HG02970 (cell line): ENCODE measurements around the gene THAP4.
"Not testable (repeated sequence)": the region's sequence is repeated elsewhere in the genome, so short reads cannot be mapped to it uniquely, and the experiment has no call there.

Experiments
- ATAC-seq: cut with Tn5 transposase; IDR thresholded peaks from one replicate; pipeline ENCODE4 v1.9.1; 2021; ENCODE audit warnings: mild to moderate bottlenecking, moderate library complexity, moderate number of reproducible peaks; ENCODE audit not compliant: unreplicated experiment, low FRiP score

Gene THAP4

DNA sequence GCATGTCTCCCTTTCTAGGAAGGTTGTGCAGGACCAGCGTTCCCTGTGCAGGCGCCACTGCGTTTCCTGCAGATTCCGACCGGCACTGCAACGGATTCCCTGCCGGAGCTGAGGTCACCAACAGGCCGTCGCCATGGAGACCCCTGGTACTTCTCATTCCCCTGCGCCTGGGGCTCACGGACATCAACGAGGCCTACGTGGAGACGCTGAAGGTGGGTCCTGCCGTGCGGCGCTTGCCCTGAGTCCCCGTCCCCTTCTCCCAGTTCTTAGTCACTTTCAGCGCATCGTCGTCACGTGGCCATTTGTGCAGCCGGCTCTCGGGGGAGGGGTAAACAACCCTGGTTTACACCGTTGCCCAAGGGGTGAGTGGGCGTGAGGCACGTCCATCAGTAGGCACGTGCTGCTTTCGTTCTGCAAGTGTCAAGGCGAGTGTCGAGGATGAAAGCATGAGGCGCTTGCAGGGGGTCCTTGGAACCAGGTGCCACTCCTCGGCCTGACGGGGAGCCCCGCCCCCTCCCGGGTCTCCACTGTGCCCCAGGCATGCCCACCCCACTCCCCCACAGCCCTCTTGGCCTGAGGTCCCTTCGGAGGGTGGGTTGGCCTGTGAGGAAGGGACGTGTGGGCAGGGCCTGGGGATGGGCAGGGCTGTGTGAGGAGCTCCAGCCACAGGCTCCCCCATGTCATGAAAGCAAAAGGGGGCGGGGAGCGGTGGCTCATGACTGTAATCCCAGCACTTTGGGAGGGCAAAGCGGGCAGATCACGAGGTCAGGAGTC is 29.9 kb upstream of the THAP4 start:
- ATAC-seq, result no peak

- ATAC-seq, result no peak
These were observed 28.9 kb upstream of the THAP4 start for GRCh38 chr2:241665731-241666440.

DNA sequence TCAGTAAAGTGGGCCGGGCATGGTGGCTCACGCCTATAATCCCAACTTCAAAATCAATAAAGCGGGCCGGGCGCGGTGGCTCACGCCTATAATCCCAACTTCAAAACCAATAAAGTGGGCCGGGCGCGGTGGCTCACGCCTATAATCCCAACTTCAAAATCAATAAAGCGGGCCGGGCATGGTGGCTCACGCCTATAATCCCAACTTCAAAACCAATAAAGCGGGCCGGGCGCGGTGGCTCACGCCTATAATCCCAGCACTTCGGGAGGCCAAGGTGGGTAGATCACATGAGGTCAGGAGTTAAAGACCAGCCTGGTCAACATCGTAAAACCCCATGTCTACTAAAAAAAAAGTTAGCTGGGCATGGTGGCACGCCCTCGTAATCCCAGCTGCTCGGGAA is 25.8 kb upstream of the THAP4 start:
- ATAC-seq, result not testable (repeated sequence)

DNA sequence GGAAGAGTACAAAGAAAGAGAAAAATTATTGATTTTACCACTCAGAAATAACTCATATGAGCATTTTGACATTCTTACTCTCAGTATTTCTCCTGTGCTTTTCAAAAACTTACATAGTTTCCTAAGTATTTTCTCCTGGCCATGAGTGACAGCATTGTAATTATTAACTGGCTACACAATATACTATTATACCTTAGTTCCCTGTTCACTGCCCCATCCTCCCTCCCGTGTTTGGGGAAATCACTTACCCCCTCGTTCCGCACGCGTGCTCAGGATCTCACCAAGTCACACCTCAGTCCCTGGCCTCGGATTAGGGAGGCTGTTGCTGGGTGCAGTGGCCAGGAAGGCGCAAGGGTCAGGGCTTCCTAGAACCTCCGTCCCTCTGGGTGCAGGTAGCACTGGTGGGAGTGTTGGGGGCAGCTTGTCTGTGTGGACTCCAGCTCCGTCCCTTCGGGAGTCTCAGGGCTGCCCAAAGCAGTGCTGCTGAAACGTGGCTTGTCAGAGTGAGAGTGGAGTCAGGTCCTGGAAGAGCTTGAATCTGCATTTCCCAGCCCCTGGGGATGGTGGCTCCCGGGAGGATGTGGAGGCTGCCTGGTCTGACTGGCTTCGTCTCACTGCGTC is 23.7 kb upstream of the THAP4 start:
- no peak for ATAC-seq

DNA sequence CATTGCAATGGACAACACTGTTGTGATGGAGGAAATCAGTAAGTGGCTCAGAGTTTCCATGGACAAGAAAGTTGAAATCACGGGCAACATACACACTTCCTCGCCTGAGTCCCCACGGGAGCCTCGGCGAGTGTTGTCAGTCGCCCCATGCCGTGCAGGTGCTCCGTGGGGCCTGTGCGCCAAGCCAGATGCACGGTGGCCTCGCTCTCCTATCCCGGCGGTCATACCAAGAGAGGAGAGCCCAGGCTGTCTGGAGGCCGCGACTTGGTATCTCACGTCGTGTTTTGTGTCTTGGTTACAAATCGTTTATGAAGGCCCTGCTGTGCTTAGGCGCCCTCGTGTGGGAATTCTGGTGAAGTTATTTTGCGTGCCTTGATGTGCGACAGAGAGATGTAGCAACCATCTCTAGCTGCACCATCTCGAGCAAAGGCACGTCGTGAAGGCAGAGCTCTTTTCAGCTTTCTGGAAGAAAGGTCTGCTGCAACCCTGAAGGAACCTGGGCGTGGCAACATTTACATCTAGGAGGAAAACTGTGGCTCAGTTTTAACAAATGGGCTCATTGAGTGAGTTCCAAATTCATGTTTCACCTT is 22.3 kb upstream of the THAP4 start:
- ATAC-seq, result no peak

DNA sequence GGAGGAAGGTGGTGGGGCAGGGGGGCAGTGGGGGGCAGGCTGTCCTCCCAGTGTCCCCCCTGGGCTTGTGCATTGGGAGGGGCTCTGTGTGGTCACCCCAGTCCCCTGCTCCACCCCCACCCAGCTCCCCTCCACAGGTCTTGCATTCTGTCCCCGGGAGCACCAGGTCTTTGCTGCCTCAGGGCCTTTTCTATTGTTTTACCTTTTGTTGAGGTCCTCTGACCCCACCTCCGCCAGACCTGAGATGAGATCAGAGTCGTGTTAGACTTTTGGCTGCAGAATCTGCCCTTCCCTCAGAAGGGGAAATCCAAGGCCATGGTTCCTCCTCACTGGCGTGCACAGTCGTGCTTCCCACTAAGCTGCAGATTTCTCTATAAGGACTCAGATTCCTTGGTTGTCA is 21.3 kb upstream of the THAP4 start:
- ATAC-seq, result no peak

- ATAC-seq, result no peak
These were observed 20.9 kb upstream of the THAP4 start for GRCh38 chr2:241657786-241658254.

DNA sequence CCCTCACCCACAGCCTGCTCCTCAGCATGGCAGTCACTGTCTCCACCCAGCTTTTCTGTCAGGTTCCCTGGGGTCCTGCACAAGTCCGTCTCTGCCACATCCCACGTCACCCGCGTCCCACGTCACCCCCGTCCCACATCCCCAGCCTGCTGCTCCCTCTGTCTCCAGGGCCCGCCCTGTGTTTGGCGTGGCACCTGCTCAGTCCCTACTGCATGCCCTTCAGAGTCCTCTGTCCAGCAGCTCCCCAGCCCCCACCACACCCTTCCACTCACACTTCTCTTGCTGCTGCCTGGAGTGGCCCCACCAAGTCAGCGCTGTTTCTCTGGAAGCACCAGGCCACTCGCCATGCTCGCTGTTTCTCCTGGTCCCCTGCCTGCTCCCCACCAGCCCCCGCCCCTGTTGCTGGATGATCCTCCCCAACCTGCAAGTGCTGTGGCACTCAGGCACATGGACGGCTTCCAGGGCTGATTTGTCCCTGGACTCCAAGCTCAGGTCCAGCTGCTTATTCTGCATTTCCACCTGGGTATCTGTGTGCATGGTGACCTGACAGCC is 19.3 kb upstream of the THAP4 start:
- ATAC-seq, result no peak

DNA sequence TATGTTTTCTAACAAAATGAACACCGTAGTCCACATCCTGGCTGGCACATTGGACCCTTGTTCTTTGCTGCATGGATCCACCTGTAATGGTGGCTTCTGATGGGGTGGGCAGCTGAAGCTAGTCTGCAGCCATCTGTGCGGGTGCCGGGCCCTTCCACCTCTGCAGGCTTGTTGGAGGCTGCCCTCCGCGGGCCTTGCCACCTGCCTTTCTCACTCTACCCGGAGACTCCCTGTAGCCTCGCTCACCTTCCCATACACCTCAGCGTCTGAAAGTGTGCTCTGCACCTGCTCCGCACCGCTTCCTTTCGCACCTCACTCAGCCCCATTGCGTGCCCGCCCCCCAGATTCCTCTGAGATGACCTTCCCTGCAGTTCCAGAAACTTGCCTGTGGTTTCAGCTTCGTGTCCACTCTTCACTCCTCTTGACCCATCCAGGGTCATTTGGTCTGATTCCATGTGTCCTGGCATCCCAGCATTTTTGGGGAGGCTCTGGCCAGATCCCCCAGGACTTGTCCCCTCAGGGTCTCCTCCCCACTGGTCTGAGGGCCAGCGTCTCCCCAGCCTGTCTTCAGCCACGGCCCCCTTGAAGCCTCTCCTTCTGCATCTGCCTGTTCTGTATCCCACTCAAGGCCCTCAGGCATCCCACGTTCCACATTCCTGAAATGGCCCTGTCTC is 18.7 kb upstream of the THAP4 start:
- ATAC-seq, result no peak

- ATAC-seq, result no peak
These were observed 17.6 kb upstream of the THAP4 start for GRCh38 chr2:241654551-241654950.

DNA sequence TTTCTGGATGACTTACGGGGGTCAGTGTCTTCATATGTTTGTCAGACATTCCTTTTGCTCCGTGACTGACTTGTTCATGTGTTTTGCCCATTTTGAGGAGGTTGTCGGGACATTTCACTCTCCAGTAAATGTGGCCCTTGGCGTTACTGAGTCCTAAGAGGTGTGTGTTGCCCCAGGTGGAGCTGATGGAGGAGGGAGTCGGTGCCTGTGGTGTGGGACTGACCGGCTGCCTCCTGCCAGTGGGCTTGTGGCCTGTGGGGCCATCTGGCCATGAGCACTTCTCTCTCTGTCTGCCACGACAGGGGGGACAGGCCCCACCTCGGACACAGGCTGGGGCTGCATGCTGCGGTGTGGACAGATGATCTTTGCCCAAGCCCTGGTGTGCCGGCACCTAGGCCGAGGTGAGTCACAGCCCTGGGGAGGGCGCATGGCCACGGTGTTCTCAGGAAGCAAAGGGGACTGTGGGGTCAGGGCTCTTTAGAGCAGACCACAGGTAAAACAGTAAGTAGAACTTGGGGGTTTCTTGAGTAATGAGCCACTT is 16.3 kb upstream of the THAP4 start:
- ATAC-seq, result no peak

- ATAC-seq, result no peak
These were observed 15.8 kb upstream of the THAP4 start for GRCh38 chr2:241652722-241653121.

- no peak for ATAC-seq
These were observed 15.2 kb upstream of the THAP4 start for GRCh38 chr2:241652142-241652541.

DNA sequence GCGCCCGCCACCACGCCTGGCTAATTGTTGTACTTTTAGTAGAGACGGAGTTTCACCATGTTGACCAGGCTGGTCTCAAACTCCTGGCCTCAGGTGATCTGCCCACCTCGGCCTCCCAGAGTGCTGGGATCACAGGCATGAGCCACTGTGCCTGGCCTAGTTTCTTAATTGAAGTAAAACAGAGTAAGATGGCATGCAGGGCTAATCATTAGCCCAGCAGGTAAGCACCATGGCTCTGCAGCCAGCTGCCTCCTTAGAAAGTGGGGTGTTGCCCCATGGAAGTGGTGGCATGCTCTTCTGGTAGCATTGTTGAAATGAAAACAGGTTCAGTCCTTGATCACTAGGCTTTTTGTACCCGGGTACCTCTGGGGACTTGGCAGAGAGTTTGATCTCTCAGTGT is 13.0 kb upstream of the THAP4 start:
- no peak for ATAC-seq

- no peak for ATAC-seq
These were observed 12.4 kb upstream of the THAP4 start for GRCh38 chr2:241649404-241649803.

DNA sequence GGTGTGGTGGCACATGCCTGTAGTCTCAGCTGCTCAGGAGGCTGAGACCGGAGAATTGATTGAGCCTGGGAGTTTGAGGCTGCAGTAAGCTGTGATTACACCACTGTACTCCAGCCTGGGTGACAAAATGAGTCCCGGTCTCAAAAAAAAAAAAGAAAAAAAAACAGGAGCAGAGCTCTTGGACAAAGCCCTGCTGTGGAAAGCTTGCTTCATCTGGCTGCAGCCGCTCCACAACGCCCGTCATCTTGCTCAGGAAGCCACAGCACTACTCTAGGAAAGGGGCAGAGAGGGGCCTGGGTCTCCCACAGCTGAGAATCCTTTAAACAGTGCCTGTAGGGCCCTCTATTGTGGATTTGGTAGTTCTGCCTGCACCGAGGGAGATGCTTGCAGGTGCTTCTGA is 11.5 kb upstream of the THAP4 start:
- ATAC-seq, result no peak

DNA sequence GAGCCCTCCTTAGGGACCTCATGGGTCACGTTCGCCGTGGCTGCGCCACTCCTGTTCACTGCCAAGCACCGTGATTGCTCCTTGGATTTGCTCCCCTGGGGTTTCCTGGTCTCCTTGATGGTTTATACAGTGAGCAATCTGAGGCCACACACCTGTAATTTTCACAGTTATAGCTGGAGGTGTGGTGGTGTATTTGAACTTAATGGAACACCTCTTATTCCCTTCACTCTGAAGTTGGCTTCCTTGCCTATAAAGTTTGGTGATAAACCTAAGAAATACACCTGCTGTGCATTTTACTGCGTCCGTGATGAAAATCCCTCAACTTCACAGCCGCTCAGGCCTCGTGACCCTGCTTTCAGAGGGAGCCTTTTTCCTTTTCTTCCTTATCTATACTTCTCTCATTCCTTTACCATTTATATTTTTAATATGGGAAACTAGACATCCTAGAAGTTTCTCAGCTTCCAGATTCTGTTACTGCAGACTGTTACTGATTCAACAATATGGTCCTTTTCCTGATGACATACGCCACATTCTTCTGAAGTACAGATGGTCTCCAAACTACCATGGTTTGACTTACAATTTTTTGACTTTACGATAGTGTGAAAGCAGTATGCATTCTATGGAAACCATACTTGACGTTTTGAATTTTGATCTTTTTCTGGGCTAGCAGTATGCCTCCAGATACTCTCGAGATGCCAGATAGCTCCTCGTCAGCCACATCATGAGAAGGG is 9.1 kb upstream of the THAP4 start:
- no peak for ATAC-seq

DNA sequence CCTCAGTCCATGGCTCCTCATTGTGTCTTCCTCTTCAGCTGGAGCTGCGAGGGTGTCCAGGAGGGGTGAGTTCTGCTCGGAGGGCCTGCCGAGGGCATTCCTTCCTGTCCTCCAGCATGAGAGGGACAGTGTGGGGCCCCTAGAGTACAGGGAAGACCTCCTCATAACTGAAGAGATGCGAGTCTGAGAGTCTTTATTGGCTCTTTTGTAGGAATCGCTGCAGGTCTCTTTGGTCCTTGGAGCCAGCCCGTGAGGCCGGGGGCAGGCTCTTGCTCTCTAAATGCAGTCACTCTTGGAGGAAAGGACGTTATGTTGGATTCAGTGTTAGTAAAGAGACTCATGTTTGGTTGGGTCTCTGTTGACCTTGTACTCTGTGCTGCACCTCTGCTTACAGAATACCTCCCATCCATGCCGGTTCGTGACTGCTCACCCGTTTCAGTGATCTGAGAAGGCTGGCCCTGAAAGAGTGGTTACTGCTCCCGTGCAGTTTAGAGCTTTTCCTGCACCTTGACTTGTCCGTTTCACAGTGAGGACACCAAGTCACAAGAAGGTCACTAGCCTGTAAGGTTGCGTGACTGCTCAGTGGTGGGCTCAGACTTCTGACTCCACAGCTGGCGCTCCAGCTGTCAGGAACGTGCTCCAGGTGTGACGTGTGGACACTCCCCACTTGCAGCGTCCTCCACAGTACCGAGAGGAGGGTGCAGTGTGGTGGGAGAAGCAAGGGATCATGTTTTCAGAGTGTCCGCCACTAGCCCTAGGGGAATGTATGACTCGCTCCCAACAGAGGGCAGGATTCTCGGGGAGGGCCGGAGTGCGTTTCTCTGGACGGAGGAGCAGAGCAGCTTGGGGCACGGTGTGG is 8.3 kb upstream of the THAP4 start:
- no peak for ATAC-seq
